Stimulated activated CD4-positive, alpha-beta T cell treated with anti-CD3 and anti-CD28 coated beads, Interleukin-2, amount 100 ng/mL, for 48 hours (primary cell): Measurements from ENCODE around the gene COL23A1.

Source experiments
- DNase-seq, 2 donors: peaks; one replicate each; pipeline ENCODE4 v3.0.0-alpha.2; 2020

Gene COL23A1

GRCh38 chr5:178551468-178551867, 38.7 kb downstream of the COL23A1 start:
- no peak for DNase-seq

- DNase-seq = no peak
Measured at GRCh38 chr5:178551059-178551458, 39.1 kb downstream of the COL23A1 start.

GRCh38 chr5:178548746-178549145, 41.4 kb downstream of the COL23A1 start:
- no peak for DNase-seq

- no peak for DNase-seq
Measured at GRCh38 chr5:178547753-178548415, 42.3 kb downstream of the COL23A1 start.

- DNase-seq = no peak
Measured at GRCh38 chr5:178547052-178547666, 43.0 kb downstream of the COL23A1 start.

GRCh38 chr5:178546675-178547033, 43.5 kb downstream of the COL23A1 start:
- no peak for DNase-seq

GRCh38 chr5:178545941-178546674, 44.1 kb downstream of the COL23A1 start:
- DNase-seq = no peak

- DNase-seq = no peak
Measured at GRCh38 chr5:178545176-178545575, 45.0 kb downstream of the COL23A1 start.

GRCh38 chr5:178544166-178544834, 45.9 kb downstream of the COL23A1 start:
- no peak for DNase-seq

- no peak for DNase-seq
Measured at GRCh38 chr5:178542455-178542854, 47.7 kb downstream of the COL23A1 start.

GRCh38 chr5:178540526-178540925, 49.7 kb downstream of the COL23A1 start:
- DNase-seq = no peak

- no peak for DNase-seq
Measured at GRCh38 chr5:178538741-178539229, 51.4 kb downstream of the COL23A1 start.

- no peak for DNase-seq
Measured at GRCh38 chr5:178537467-178538371, 52.5 kb downstream of the COL23A1 start.

- no peak for DNase-seq
Measured at GRCh38 chr5:178536541-178537466, 53.4 kb downstream of the COL23A1 start.

GRCh38 chr5:178535299-178536175, 54.7 kb downstream of the COL23A1 start:
- no peak for DNase-seq

GRCh38 chr5:178533136-178533535, 57.1 kb downstream of the COL23A1 start:
- no peak for DNase-seq

- DNase-seq = no peak
Measured at GRCh38 chr5:178532666-178533065, 57.5 kb downstream of the COL23A1 start.

- no peak for DNase-seq
Measured at GRCh38 chr5:178532236-178532635, 58.0 kb downstream of the COL23A1 start.

GRCh38 chr5:178531786-178532185, 58.4 kb downstream of the COL23A1 start:
- no peak for DNase-seq

- DNase-seq = no peak
Measured at GRCh38 chr5:178530526-178530925, 59.7 kb downstream of the COL23A1 start.
